Measurements from ENCODE around the gene DCLK1. TPM values are rescaled to one million over a fixed set of nuclear protein-coding genes. Genes with fewer than 3 reads are reported as not detected.

DCLK1 gene
- total and polyA plus RNA-seq, 12 donors, result 0.68 to 22.6 (median 2.3) TPM

DNA sequence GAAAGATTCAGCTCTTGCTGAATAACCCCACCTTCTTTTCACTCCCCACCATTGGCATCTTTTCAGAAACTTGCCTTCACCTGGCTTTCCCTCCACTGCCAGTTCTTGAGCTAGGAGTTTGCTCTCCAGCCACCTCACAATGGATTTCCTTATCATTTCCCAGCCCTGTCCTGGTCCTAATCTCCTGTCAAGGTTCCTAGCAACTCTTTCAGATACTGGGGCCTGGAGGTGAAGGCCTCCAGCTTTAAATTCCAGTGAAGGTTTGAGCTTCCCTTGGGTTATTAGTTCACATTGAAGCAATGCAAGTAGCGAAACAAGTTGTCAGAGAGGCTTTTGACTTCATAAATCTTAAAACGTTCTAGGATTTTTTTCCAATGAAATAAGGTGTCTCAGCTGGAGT lies 333.9 kb downstream of the DCLK1 start:
- Histone ChIP-seq H3K4me3 (no peak overlapping the region), H3K27ac (no peak overlapping the region), H3K36me3 (replicated peaks in 1 of 2) (no peaks in the 10 kb centered on the region), H3K27me3 (no peaks in the 10 kb centered on the region), H3K4me1 (replicated peaks in 1 of 2) (no peaks in the 10 kb centered on the region), H3K9me3 (replicated peaks in 1 of 3) (no peaks in the 10 kb centered on the region)
- 69 to 75% (median 71%) methylated on average over 2 of the region's 2 CpGs for WGBS, 4 donors
- no peak for DNase-seq
- intact Hi-C loops (cut with DNase I), result no loop called here
- no peak for TF ChIP-seq POLR2A (IDR thresholded peaks at IDR 0.05)

DNA sequence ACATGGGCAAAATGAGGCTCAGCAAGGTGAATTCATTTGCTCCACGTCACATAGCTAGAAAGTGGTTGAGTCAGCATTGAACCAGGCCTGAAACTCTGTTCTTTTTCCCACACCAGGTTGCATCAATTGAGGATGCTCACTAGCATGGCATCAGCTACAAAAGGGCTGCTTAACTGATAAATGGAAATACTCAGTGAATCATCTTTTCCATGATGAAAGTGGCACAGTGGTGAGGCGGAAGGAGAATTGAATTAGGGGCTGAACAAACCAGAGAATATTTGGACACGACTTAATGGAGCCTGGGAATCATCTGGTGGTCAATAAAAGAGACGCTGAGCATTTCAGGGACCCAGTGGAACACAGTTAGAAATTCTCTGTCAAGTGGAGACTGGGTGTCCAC lies 334.6 kb downstream of the DCLK1 start:
- Histone ChIP-seq H3K4me3 (no peak overlapping the region), H3K27ac (no peak overlapping the region), H3K9me3 (replicated peaks in 1 of 3) (no peaks in the 10 kb centered on the region), H3K4me1 (replicated peaks in 1 of 2) (no peaks in the 10 kb centered on the region), H3K27me3 (no peaks in the 10 kb centered on the region), H3K36me3 (replicated peaks in 1 of 2) (no peaks in the 10 kb centered on the region)
- intact Hi-C loops (cut with DNase I), result no loop called here
- DNase-seq, result no peak
- TF ChIP-seq, protein P1, sequence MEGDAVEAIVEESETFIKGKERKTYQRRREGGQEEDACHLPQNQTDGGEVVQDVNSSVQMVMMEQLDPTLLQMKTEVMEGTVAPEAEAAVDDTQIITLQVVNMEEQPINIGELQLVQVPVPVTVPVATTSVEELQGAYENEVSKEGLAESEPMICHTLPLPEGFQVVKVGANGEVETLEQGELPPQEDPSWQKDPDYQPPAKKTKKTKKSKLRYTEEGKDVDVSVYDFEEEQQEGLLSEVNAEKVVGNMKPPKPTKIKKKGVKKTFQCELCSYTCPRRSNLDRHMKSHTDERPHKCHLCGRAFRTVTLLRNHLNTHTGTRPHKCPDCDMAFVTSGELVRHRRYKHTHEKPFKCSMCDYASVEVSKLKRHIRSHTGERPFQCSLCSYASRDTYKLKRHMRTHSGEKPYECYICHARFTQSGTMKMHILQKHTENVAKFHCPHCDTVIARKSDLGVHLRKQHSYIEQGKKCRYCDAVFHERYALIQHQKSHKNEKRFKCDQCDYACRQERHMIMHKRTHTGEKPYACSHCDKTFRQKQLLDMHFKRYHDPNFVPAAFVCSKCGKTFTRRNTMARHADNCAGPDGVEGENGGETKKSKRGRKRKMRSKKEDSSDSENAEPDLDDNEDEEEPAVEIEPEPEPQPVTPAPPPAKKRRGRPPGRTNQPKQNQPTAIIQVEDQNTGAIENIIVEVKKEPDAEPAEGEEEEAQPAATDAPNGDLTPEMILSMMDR (IDR thresholded peaks at IDR 0.05), result no peak
- TF ChIP-seq POLR2A (IDR thresholded peaks at IDR 0.05), result no peak
- 66 to 81% (median 77%) methylated on average over 4 of the region's 4 CpGs for WGBS, 4 donors

DNA sequence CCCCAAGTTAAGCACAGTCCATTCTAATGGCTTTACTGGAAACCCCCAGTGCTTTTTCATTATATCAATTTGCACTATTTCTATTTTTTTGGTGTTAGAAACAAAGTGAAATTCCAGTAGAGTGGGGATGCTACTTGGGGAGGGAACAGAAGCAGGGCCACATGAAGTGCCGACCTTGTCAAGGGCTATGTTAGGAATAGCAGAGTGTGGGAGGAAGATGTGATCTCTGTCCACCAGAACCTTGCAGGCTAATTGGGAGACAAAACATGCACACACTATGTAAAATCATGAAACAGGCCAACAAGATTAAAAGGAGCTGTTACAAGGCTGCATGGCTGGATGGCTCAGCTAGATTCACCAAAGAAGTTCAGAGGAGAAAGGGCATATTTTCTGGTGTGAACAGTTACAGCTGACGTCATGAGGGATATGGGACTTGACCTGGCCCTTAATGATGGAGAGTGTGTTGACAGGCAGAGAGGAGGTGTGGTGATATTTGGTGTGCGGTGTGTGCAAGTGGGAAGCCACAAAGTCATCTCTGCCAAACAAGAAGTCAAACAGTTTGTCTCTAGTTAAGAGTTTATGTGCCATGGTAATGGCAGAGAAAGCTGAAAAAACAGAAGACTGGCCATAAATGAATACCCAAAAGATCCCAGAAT lies 336.3 kb downstream of the DCLK1 start:
- intact Hi-C loops (cut with DNase I), result no loop called here
- Histone ChIP-seq H3K4me3 (no peak overlapping the region), H3K9me3 (replicated peaks in 1 of 3) (no peaks in the 10 kb centered on the region), H3K36me3 (replicated peaks in 1 of 2) (no peaks in the 10 kb centered on the region), H3K27ac (no peak overlapping the region), H3K4me1 (replicated peaks in 1 of 2) (no peaks in the 10 kb centered on the region), H3K27me3 (no peaks in the 10 kb centered on the region)
- TF ChIP-seq, protein P1 (IDR thresholded peaks at IDR 0.05), result no peak
- TF ChIP-seq POLR2A (IDR thresholded peaks at IDR 0.05), result no peak
- DNase-seq, result no peak
- WGBS, 4 donors, result 69 to 87% (median 84%) methylated on average over 3 of the region's 3 CpGs

DNA sequence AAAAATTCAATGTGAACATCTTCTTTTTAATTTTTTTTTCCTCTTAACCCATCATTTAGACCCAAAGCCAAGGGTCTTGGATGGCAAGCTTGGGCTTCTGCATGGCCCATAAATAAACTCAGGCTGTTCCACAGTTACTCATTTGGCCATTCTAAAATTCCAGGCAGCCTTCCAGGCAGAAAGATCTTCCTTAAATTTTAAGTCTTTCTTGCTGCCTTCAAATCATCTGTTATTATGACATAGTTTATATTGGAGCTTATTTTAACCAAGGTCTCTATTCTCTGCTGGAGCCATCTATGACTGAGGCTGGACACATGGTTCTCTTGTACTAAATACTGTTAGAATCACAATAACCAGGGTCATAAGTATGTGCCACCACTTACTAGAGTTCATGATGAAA lies 337.4 kb downstream of the DCLK1 start:
- Histone ChIP-seq H3K27ac (no peak overlapping the region), H3K27me3 (no peaks in the 10 kb centered on the region), H3K4me3 (no peak overlapping the region), H3K4me1 (replicated peaks in 1 of 2) (no peaks in the 10 kb centered on the region), H3K9me3 (replicated peaks in 1 of 3) (no peaks in the 10 kb centered on the region), H3K36me3 (replicated peaks in 1 of 2) (no peaks in the 10 kb centered on the region)
- no peak for TF ChIP-seq POLR2A (IDR thresholded peaks at IDR 0.05)
- TF ChIP-seq, protein P1 (IDR thresholded peaks at IDR 0.05), result no peak
- intact Hi-C loops (cut with DNase I), result no loop called here
- DNase-seq, result no peak

DNA sequence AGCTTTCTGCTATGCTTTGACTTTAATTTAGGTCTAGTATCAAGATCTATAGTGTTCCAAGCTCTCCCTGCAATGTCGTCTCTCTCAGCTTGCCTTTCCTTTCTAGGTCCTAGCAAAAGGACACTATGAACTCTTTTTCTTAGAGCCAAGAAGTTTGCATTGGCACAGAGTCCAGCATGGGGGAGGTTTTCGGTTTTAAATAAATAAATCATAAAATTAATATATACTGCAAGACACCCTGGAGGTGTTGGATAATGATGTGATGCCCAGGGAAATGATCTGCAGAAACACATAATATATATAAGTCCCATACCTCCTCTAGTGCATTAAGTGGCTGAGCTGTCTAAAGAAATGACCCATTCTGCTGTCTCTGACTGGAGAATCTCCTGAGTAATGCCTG lies 338.3 kb downstream of the DCLK1 start:
- no peak for DNase-seq
- Histone ChIP-seq H3K9me3 (replicated peaks in 1 of 3) (no peaks in the 10 kb centered on the region), H3K27me3 (no peaks in the 10 kb centered on the region), H3K36me3 (replicated peaks in 1 of 2) (no peaks in the 10 kb centered on the region), H3K4me1 (replicated peaks in 1 of 2) (no peaks in the 10 kb centered on the region), H3K4me3 (no peak overlapping the region), H3K27ac (no peak overlapping the region)
- intact Hi-C loops (cut with DNase I), result no loop called here
- WGBS, 4 donors, result 48 to 70% (median 68%) methylated on average over 2 of the region's 2 CpGs
- TF ChIP-seq, protein P1 (IDR thresholded peaks at IDR 0.05), result no peak
- TF ChIP-seq POLR2A (IDR thresholded peaks at IDR 0.05), result no peak

Data from adrenal gland (tissue), 12 donors.